Medulla oblongata (tissue), 1 donor: Measurements from ENCODE around the gene RAI14.
A peak's percentile ranks its signal among the peaks of the same experiment; 100 is the strongest.

Source experiments
- DNase-seq: peaks from one replicate; pipeline ENCODE4 v3.0.0-alpha.2; 2015; ENCODE audit errors: extremely low spot score

Gene RAI14

DNA sequence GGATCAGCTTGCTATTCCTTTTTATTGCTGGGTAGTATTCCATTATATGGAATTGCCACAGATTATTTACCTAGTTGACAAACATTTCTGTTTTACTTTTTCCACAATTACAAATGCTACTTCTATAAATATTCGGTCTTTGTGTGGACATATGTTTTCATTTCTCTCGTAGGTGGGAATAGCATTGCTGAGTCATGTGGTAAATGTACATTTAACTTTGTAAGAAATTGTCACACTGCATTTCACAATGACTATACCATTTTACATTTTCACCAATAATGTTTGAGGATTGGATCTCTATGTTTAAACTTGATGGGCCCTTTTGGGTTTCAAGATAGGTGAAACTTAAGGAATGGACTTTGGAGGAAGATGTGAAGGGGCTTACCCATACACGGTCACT is 19.7 kb downstream of the RAI14 start:
- no peak for DNase-seq

GRCh38 chr5:34676416-34676815 is 20.3 kb downstream of the RAI14 start:
- DNase-seq = no peak

- no peak for DNase-seq
These were observed 21.3 kb downstream of the RAI14 start for GRCh38 chr5:34677428-34677827.

DNA sequence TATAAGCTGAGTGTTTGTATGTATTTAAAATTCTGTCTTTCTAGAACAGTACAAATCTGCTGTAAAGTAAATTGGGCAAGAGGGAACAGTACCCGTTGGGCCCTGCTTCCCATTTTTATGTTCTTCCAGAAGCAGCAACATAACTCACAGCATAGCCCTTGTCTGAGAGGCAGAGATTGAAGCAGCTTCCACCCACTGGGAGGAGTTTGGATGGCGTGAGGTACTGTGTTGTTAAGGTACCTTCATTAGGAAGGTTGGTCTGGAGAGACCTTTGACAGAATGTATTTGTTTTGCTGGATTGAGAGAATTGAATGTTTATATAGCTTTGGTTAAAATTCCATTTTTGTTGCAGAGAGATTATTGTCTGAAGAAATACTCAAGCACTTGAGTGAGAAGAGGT is 24.8 kb downstream of the RAI14 start:
- no peak for DNase-seq

GRCh38 chr5:34682926-34683623 is 26.9 kb downstream of the RAI14 start:
- no peak for DNase-seq

- peak; percentile 46 for DNase-seq
These were observed 28.3 kb downstream of the RAI14 start for GRCh38 chr5:34684281-34684979.

DNA sequence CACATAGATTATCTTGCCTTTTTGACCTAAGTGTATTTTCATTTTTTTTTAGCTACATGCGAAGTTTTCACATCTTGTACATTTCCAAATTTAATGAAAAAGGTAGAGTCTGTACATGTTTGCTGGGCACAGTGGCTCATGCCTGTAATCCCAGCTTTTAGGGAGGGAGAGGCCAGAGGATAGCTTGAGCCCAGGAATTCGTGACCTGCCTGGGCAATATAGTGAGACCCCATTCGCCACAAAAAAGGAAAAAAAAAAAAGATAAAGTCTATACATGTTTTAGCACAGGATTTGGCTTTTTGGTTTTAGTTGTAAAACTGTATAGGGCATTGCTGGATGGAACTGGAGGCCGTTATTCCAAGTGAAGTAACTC is 28.8 kb downstream of the RAI14 start:
- DNase-seq = no peak

DNA sequence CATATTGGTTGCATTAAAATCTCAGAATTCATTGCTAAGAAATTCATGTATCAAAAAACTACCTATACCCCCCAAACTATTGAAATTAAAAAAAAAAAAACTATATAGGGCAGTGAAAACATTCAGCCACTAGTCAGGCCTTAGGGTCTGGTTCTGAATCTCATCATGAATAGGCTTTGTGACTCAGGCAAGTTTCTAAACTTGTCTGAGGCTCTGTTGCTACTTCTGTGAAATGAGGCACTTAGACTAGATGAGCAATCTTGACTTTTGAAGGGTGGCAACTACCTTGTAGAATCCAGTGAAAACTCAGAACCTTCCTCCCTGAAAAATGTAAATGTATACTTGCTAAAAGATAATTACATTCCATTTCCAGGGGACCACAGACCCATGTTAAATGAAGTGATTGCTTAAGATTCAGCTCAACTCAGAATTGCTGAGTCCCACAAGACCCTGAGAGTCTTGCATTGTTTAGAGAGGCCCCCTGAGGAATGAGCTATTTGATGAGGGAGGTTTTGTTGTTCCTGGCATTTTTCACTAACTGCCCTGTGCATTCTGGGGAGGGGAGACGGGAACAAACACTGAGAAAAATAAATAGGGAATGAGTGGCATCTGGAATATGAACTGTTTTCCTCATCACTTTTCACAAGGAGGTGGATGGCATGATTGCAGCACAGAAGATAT is 29.5 kb downstream of the RAI14 start:
- no peak for DNase-seq

- DNase-seq = no peak
These were observed 30.7 kb downstream of the RAI14 start for GRCh38 chr5:34686762-34687268.

GRCh38 chr5:34687269-34688011 is 31.3 kb downstream of the RAI14 start:
- DNase-seq = no peak

- no peak for DNase-seq
These were observed 32.1 kb downstream of the RAI14 start for GRCh38 chr5:34688015-34688810.

DNA sequence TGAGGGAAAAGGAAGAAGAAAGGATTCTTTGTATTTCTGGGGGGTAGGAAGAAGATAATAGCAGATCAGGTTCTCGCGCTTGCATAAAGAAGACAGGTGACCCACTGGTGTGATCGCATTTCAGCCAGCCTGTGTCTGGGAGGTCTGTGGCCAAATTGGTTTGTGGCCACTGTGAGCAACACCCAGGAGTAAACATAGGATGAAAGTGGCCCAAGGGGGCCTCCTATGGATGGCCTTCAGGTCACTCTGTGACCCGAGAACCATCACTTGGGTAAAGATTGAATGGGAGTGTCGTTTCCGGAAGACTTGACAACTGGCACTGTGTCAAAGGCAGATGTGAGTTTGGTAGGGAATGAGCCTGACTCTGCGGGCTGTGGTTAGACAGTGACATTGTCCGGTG is 34.2 kb downstream of the RAI14 start:
- no peak for DNase-seq

DNA sequence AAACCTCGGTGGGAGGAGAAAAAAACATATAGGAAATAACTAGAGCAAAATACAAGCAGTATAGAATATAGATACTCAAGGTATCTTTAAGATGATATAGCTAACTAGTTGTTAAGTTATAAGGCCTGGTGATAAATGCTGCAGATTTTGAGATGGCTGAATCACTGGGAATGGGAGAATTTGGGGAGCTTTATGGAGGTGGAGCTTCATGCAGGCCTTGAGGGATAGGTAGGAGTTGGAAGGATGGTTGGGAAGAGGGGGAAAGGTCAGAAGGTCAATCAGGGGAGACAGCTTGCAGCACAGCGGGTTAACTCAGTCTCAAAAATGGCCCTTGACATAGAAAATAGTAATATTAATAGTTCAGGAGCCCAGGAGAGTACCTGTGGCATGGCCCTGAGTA is 34.8 kb downstream of the RAI14 start:
- no peak for DNase-seq

GRCh38 chr5:34691326-34691725 is 35.2 kb downstream of the RAI14 start:
- no peak for DNase-seq

GRCh38 chr5:34692786-34693185 is 36.7 kb downstream of the RAI14 start:
- no peak for DNase-seq

GRCh38 chr5:34694012-34694411 is 37.9 kb downstream of the RAI14 start:
- DNase-seq = no peak

- DNase-seq = no peak
These were observed 38.6 kb downstream of the RAI14 start for GRCh38 chr5:34694685-34695084.

DNA sequence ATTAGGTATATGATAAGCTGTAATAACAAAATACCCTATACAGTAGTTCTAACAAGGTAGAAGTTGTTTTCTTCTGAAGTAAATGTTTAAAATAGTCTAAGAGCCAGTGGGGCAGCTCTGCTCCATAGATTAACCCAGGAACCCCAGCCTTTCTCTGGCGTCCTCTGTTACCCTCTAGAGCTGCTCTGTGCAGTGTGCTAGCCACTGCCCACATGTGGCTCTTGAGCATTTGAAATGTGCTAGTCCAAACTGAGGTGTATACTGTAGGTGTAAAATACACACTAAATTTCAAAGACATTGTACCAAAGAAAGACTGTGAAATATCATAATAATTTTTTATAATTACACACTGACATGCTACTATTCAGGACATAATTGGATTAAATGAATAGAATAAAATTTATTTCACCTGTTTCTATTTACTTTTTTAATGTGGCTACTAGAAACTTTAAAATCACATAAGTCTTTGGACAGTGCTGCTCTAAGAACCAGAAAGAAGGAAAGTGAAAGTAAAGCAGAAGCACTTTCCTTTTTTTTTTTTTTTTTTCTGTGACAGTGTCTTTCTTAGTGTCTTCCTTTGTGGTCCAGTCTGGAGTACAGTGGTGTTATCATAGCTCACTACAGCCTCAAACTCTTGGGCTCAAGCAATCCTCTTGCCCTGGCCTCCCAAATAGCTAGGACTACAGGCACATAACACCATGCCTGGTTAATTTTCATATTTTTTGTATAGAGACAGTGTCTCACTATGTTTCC is 39.3 kb downstream of the RAI14 start:
- DNase-seq = no peak

DNA sequence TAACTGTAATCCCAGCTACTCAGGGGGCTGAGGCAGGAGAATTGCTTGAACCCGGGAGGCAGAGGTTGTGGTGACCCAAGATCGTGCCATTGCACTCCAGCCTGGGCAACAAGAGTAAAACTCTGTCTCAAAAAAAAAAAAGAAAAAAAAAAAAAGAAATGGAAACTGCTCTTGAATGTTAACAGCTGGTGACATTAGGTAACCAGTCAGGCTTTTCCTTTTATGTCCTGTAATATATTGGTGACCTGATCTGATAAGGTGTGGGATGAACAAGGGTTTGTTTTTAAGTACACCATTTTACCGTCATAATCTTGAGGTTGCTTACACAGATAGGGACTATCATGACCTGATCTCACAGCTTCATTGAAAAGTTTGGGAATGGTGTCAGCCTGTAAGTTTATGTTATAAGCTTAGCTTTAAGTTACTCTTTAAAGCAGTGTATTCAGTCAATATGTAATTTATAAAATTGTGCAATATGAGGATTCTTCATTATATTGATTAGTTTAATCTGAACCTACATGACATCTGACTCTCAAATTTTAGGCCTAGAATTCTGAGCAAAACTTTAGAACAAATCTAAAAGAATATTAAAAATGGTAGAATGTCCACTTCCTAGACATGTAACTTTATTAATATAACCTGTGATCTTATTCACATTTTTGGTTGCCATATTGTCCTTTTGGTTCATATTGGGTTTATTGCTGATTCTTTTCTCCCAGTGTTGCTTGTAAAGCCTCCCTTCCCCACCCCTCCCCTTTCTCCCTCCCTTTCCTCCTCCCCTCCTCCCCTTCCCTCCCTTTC is 41.4 kb downstream of the RAI14 start:
- DNase-seq = no peak

DNA sequence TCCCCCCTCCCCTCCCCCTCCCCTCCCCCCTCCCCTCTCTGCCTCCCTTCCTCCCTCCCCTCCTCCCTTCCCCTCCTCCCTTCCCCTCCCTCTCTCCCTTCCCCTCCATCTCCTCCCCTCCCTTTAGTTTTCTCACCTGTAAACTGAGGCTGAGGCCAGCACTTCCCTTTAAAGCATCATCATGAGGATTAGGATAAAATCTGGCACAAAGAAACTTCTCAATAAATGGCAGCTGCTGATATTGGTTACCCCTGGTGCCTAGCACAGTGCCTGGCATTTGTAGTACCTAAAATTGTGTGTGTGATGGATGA is 41.9 kb downstream of the RAI14 start:
- no peak for DNase-seq
